Tibial nerve (tissue), 4 donors: ENCODE data around the gene FGF18. TPM values are rescaled to one million over a fixed set of nuclear protein-coding genes. Genes with fewer than 3 reads are reported as not detected.
A peak's percentile ranks its signal among the peaks of the same experiment; 100 is the strongest.
"Not testable (repeated sequence)": the region's sequence is repeated elsewhere in the genome, so short reads cannot be mapped to it uniquely, and the experiment has no call there.

ENCODE experiments used
- DNase-seq, 2 donors: peaks; one replicate each; pipeline ENCODE4 v3.0.0-alpha.2; 2019; ENCODE audit warnings: low spot score in 2 of 2
- H3K27ac ChIP-seq, 4 donors: fragments of 200-600 bp; sonication (generic) in 3 of 4; one replicate each; pipeline ENCODE4 v1.5.1; 2017 to 2019; ENCODE audit warnings: mild to moderate bottlenecking in 1 of 4
- H3K27me3 ChIP-seq, 2 donors: fragments of 200-600 bp; sonication (generic) in 1 of 2; one replicate each; pipeline versions ENCODE4 v1.5.1 to v1.6.0; 2017 to 2019
- H3K36me3 ChIP-seq, 3 donors: fragments of 200-600 bp; sonication (generic); one replicate each; pipeline ENCODE4 v1.5.1; 2018 to 2019
- H3K4me1 ChIP-seq, 4 donors: fragments of 200-600 bp; sonication (generic) in 3 of 4; one replicate each; pipeline ENCODE4 v1.5.1; 2017 to 2019
- H3K4me3 ChIP-seq, 4 donors: fragments of 200-600 bp; sonication (generic) in 3 of 4; one replicate each; pipeline ENCODE4 v1.5.1; 2017 to 2019; ENCODE audit warnings: mild to moderate bottlenecking in 1 of 4, moderate library complexity in 1 of 4
- H3K9me3 ChIP-seq, 4 donors: fragments of 200-600 bp; sonication (generic) in 3 of 4; one replicate each; pipeline ENCODE4 v1.5.1; 2017 to 2019
- EP300 ChIP-seq, 2 donors: sonication (generic); formaldehyde crosslinking; IDR thresholded peaks; one replicate each; pipeline ENCODE4 v1.6.1; 2017; ENCODE audit warnings: antibody characterized with exemption in 2 of 2, mild to moderate bottlenecking in 1 of 2
- POLR2A ChIP-seq, 2 donors: fragments of 450-650 bp; IDR thresholded peaks; one replicate each; pipeline ENCODE4 v1.6.1; 2017; ENCODE audit warnings: antibody characterized with exemption in 2 of 2, mild to moderate bottlenecking in 2 of 2, moderate library complexity in 2 of 2
- WGBS, 2 donors: methylation state at CpG; one replicate each; pipeline ENCODE4 v1.1.5; 2018; 5-methylcytosine and 5-hydroxymethylcytosine counted together
- total RNA-seq, 4 donors: library from RNA; depleted of rRNA; stranded (reverse); fragments of >200 nt; gene quantifications; one replicate each; pipeline ENCODE4 v1.1.0, GENCODE V29; 2016
- TF ChIP-seq, protein P1 (sequence below), 5 experiments: fragments of 200-600 bp in 3 of 5; fragments of 450-650 bp in 2 of 5; sonication (generic) in 3 of 5; IDR thresholded peaks; one replicate each; pipeline ENCODE4 v1.5.1; 2016 to 2019; ENCODE audit warnings: antibody characterized with exemption in 5 of 5, mild to moderate bottlenecking in 3 of 5, moderate library complexity in 2 of 5

FGF18 gene
- total RNA-seq, 4 donors from 2014 or later, result 2.4 to 6.9 (median 6.4) TPM

DNA sequence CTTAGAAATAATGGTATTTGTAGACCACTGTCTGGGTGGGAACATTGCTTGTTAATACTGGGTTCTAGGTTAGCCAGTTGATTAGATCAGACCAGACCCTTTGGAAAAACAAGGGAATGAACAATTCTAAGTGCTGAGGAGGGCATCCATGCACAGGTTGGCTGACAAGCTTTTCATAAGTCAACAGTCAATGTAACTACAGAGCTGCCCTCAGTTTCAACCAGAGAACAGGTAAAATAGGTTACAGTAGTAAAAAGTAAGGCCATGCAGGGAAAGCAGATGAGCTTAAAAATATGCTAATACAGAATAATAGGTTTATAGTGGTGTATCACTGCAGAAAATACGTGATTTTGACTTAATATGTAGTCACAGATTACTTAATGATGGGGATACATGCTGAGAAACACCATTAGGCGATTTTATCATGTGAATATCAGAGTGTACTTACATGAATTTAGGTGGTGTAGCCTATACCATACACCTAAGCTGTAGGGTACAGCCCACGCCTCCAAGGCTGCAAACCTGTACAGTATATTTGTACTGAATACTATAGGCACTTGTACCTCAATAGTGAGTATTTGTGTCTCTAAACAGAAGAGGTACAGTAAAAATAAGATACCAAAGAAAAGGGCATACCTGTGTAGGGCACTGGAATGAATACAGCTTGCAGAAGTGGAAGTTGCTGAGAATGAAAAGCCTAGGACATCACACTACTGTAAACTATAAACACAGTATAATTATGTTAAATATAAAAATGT, 6.1 kb upstream of the FGF18 start:
- TF ChIP-seq EP300 (IDR thresholded peaks at IDR 0.05) (no peak), POLR2A (IDR thresholded peaks at IDR 0.05) (no peak)
- TF ChIP-seq, protein P1, sequence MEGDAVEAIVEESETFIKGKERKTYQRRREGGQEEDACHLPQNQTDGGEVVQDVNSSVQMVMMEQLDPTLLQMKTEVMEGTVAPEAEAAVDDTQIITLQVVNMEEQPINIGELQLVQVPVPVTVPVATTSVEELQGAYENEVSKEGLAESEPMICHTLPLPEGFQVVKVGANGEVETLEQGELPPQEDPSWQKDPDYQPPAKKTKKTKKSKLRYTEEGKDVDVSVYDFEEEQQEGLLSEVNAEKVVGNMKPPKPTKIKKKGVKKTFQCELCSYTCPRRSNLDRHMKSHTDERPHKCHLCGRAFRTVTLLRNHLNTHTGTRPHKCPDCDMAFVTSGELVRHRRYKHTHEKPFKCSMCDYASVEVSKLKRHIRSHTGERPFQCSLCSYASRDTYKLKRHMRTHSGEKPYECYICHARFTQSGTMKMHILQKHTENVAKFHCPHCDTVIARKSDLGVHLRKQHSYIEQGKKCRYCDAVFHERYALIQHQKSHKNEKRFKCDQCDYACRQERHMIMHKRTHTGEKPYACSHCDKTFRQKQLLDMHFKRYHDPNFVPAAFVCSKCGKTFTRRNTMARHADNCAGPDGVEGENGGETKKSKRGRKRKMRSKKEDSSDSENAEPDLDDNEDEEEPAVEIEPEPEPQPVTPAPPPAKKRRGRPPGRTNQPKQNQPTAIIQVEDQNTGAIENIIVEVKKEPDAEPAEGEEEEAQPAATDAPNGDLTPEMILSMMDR (IDR thresholded peaks at IDR 0.05), result no peak
- peaks cover 0 to 54% (median 0%) of the 10 kb centered on the region in 3 donors for H3K36me3 ChIP-seq
- DNase-seq, result no peak
- H3K4me1 ChIP-seq, result peaks cover 0 to 12% (median 0%) of the 10 kb centered on the region in 4 donors
- WGBS, 2 donors, result 87 to 95% methylated on average over 3 of the region's 3 CpGs
- H3K4me3 ChIP-seq, result no peak overlapping the region
- no peaks in the 10 kb centered on the region for H3K27me3 ChIP-seq
- no peak overlapping the region for H3K27ac ChIP-seq
- H3K9me3 ChIP-seq, result no peaks in the 10 kb centered on the region

DNA sequence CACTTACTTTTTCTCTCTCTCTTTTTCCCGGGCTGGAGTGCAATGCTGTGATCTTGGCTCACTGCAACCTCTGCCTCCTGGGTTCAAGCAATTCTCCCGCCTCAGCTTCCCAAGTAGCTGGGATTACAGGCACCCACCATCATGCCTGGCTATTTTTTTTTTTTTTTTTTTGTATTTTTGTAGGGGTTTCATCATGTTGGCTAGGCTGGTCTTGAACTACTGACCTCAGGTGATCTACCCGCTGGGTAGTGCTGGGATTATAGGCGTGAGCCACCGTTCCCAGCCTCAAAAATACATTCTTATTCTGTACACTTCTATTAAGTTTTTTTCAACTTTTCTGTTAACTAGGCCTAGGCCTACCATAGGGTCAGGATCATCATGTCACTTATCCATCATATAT, 5.5 kb upstream of the FGF18 start:
- not testable (repeated sequence) for H3K27me3 ChIP-seq, H3K9me3 ChIP-seq, DNase-seq, H3K27ac ChIP-seq, H3K4me3 ChIP-seq
- Histone ChIP-seq H3K4me1 (peaks cover 0 to 19% (median 3%) of the 10 kb centered on the region in 4 donors), H3K36me3 (peaks cover 0 to 47% (median 0%) of the 10 kb centered on the region in 3 donors)
- 82 to 85% methylated on average over 5 of the region's 5 CpGs for WGBS, 2 donors

DNA sequence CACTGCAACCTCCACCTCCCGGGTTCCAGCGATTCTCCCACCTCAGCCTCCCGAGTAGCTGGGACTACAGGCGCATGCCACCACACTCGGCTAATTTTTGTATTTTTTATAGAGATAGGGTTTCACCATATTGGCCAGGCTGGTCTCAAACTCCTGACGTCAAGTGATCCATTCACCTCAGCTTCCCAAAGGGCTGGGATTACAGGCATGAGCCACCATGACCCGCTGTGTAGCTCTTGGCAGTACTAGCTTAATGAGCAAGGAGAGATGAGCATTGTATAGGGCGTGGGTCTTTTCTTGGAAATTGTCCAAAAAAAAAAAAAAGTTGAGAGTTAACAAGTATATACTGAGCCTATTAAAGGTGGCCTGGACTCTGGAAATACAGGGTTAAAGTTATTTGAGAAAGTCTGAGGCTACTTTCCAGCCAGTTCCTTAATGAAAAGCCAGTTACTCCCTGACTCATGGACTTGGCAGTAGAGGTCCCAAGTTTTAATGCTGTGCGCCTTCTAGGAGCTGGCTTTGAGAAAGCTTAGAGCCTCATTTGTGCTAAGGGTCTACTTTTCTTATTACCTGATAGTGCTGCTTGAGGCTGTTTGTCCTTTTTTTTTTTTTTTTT, 4.2 kb upstream of the FGF18 start:
- no peak overlapping the region for H3K27ac ChIP-seq
- no peak for DNase-seq
- peaks cover 0 to 22% (median 9%) of the 10 kb centered on the region in 4 donors for H3K4me1 ChIP-seq
- no peaks in the 10 kb centered on the region for H3K9me3 ChIP-seq
- peaks cover 0 to 35% (median 0%) of the 10 kb centered on the region in 3 donors for H3K36me3 ChIP-seq
- WGBS, 2 donors, result 67 to 71% methylated on average over 9 of the region's 9 CpGs
- H3K27me3 ChIP-seq, result peaks cover 0 to 2% of the 10 kb centered on the region in 2 donors
- TF ChIP-seq EP300 (IDR thresholded peaks at IDR 0.05), result no peak
- no peak for TF ChIP-seq POLR2A (IDR thresholded peaks at IDR 0.05)
- TF ChIP-seq, protein P1 (IDR thresholded peaks at IDR 0.05), result no peak
- H3K4me3 ChIP-seq, result no peak overlapping the region

DNA sequence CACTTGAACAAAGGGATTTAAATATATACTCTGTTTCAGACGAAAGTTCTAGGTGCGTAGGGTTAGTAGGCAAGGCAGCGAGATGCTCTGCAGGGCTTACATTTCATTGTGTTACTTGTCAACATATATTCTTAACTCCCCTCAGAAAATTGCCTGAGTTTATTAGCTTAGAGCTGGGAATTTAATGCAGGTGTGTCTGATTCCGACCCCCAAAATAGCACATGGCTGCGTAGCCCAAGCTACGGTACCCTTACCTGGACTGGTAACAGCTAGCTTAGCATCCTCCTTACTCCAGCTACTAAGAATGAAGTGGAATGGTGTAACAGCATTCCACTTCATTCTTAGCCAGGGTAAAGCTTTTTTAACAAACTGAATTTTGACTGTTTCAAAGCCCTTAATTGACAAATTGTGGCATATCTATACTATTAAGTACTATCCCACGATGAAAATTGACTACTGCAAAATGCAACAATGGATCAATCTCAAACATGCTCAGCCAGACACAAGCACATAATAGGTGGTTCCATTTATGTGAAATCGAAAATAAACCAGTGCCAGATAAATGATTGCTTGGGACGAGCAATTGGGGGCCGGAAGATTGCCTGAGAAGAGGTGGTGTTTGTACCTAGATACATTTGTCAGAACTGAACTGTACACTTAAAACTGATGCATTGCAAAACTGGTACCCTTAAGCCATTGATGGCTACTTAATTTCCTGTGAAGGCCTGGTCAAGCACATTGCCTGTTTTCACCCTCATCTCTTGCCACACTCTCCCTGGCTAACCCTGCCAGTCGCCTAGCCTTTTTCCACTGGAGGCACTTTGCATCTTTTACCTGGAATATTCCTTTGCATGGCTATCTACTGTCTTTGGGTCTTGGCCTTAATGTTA, 3.0 kb upstream of the FGF18 start:
- no peak for DNase-seq
- H3K27ac ChIP-seq, result no peak overlapping the region
- peaks cover 0 to 27% (median 0%) of the 10 kb centered on the region in 3 donors for H3K36me3 ChIP-seq
- TF ChIP-seq, protein P1 (IDR thresholded peaks at IDR 0.05), result no peak
- TF ChIP-seq EP300 (IDR thresholded peaks at IDR 0.05), result no peak
- no peak for TF ChIP-seq POLR2A (IDR thresholded peaks at IDR 0.05)
- H3K9me3 ChIP-seq, result no peaks in the 10 kb centered on the region
- H3K4me3 ChIP-seq, result no peak overlapping the region
- WGBS, 2 donors, result 88% methylated on average over 11 of the region's 11 CpGs
- H3K27me3 ChIP-seq, result peaks cover 0 to 5% of the 10 kb centered on the region in 2 donors
- peaks cover 0 to 32% (median 16%) of the 10 kb centered on the region in 4 donors for H3K4me1 ChIP-seq

DNA sequence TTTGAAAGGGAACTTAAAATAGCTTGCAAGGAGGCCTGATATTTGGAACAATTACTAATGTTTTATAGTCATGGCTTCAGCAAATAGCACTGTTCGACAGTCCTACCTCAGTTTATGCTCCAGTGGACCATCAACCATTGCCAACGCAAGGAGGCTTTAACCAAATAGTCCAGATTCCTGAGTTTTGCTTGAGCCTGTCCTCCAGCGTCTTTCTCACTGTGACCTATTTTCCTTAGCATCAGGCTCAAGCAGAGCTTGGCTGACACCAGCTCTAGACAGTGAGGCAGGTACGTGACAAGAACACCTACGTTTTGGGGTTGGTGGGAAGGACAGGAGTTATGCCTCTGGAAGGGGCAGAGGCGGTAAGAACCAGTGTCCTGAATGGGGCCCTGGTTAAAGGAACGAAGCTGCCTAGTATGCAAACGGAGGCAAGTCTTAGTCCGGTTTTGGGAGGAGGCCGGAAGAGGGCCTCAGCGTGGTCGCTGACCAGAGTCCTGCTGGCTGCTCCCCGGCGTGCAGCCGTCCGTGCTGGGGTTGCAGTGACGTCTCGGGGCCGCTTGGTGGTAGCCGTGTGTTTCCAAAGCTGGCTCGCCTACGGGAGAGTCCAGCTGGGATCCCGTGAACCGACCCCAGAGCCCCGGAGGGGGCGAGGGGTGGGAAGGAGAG, 998 bp upstream of the FGF18 start:
- WGBS, 2 donors, result 15 to 16% methylated on average over 21 to 26 of the region's 26 CpGs
- TF ChIP-seq, protein P1 (IDR thresholded peaks at IDR 0.05), result peak; percentile 84 to 94 (median 89)
- TF ChIP-seq EP300 (IDR thresholded peaks at IDR 0.05), result no peak
- no peak for TF ChIP-seq POLR2A (IDR thresholded peaks at IDR 0.05)
- Histone ChIP-seq H3K27me3 (peaks cover 0 to 5% of the 10 kb centered on the region in 2 donors), H3K9me3 (no peaks in the 10 kb centered on the region), H3K4me3 (peak overlapping the region in 3 of 4 donors; percentile 30 to 56 (median 35)), H3K4me1 (peaks cover 0 to 33% (median 16%) of the 10 kb centered on the region in 4 donors), H3K36me3 (peaks cover 0 to 12% (median 0%) of the 10 kb centered on the region in 3 donors), H3K27ac (peak overlapping the region in 2 of 4 donors; percentile 17 to 76)
- peak; percentile 62 to 73 for DNase-seq
